ENCODE results near the gene WDFY3. TPM values are rescaled to one million over a fixed set of nuclear protein-coding genes. Genes with fewer than 3 reads are reported as not detected.

WDFY3 gene
- polyA plus RNA-seq, 1 donor (not counting 4 experiments of a cell fraction or from before 2014, with no cell fraction given), result 28.5 TPM

DNA sequence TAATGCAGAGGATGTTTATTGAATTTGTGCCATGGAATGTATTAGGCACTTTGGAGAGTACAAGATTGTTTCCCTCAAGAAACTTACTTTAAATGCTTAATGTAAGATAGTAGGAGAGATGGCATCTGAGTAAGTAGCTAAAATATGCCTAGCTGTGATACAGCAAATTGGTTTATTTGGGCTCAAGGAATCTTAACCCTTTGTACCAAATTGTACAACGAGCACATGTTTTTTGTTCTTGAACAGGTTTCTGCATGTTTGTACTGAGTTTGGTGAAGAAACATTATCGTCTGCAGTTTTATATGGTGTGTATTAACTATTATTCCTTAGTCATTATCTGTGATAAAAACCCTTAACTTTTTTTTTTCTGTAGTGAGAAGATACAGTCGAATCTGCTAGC lies 334.9 kb downstream of the WDFY3 start:
- Histone ChIP-seq H3K4me1 (ENCODE audit: control insufficient read depth, extremely low read depth, insufficient read depth, low read length) (peaks cover 31% of the 10 kb centered on the region), H2AFZ (ENCODE audit: control insufficient read depth, low read length) (no peak overlapping the region), H3K4me2 (ENCODE audit: control insufficient read depth, extremely low read depth, insufficient read depth, low read depth, low read length) (peak overlapping the region; percentile 87), H3K9me3 (ENCODE audit: control insufficient read depth, low read depth, low read length) (no peaks in the 10 kb centered on the region), H3K27ac (ENCODE audit: control insufficient read depth, insufficient read depth, low read length) (peak overlapping the region; percentile 86), H4K20me1 (ENCODE audit: control insufficient read depth, extremely low read depth, insufficient read depth, low read length) (no peaks in the 10 kb centered on the region), H3K27me3 (ENCODE audit: control insufficient read depth, extremely low read depth, insufficient read depth, low read length) (no peaks in the 10 kb centered on the region), H3K9me1 (ENCODE audit: control insufficient read depth, extremely low read depth, insufficient read depth, low read length) (no peaks in the 10 kb centered on the region), H3K4me3 (ENCODE audit: control insufficient read depth in 2 of 3, extremely low read depth in 1 of 3, insufficient read depth in 2 of 3, low read depth in 1 of 3, low read length in 3 of 3) (peak overlapping the region in 2 of 3 experiments; percentile 43 to 59), H3K36me3 (ENCODE audit: control insufficient read depth in 2 of 2, extremely low read depth in 1 of 2, insufficient read depth in 2 of 2, low read length in 2 of 2) (peaks cover 1 to 4% of the 10 kb centered on the region in 2 experiments), H3K79me2 (ENCODE audit: control insufficient read depth, insufficient read depth, low read length) (no peaks in the 10 kb centered on the region), H3K9ac (ENCODE audit: control insufficient read depth, extremely low read depth, insufficient read depth, low read length) (peak overlapping the region; percentile 62)
- dilution Hi-C loops (cut with MboI; ENCODE audit: extremely low pct_ligation_motif_present, low sequenced_read_pairs), result no loop called here
- TF ChIP-seq, protein P1, sequence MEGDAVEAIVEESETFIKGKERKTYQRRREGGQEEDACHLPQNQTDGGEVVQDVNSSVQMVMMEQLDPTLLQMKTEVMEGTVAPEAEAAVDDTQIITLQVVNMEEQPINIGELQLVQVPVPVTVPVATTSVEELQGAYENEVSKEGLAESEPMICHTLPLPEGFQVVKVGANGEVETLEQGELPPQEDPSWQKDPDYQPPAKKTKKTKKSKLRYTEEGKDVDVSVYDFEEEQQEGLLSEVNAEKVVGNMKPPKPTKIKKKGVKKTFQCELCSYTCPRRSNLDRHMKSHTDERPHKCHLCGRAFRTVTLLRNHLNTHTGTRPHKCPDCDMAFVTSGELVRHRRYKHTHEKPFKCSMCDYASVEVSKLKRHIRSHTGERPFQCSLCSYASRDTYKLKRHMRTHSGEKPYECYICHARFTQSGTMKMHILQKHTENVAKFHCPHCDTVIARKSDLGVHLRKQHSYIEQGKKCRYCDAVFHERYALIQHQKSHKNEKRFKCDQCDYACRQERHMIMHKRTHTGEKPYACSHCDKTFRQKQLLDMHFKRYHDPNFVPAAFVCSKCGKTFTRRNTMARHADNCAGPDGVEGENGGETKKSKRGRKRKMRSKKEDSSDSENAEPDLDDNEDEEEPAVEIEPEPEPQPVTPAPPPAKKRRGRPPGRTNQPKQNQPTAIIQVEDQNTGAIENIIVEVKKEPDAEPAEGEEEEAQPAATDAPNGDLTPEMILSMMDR (optimal IDR thresholded peaks at IDR 0.05 in 1 of 3, IDR thresholded peaks at IDR 0.05 in 1 of 3, conservative IDR thresholded peaks at IDR 0.05 in 1 of 3; ENCODE audit: extremely low read depth in 1 of 3, insufficient read depth in 2 of 3, low read length in 3 of 3), result no peak
- no peak for TF ChIP-seq EZH2 (IDR thresholded peaks at IDR 0.05; ENCODE audit: low read length)
- peak; percentile 83 for FAIRE-seq
- no peak for DNase-seq (ENCODE audit: low read depth, low spot score)

DNA sequence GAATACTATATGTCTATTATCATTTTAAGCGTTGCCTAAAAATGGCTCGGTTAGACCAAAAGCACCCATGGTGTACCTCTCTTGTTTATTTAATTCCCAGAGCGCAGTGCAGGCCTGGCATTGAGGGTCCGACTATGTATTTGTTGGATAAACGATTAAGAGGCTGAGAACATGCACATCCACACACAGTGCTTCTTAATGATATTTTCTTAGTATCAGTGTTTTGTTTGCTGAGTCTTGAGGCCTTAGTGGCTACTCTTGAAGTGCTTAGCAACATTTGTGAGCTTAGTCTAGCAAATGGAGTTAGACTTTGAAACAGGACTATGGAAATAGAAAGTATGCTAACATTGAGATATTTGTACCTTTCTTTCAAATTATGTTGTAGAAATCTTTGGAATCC lies 339.8 kb downstream of the WDFY3 start:
- TF ChIP-seq EZH2 (IDR thresholded peaks at IDR 0.05; ENCODE audit: low read length), result no peak
- TF ChIP-seq, protein P1 (optimal IDR thresholded peaks at IDR 0.05 in 1 of 3, IDR thresholded peaks at IDR 0.05 in 1 of 3, conservative IDR thresholded peaks at IDR 0.05 in 1 of 3; ENCODE audit: extremely low read depth in 1 of 3, insufficient read depth in 2 of 3, low read length in 3 of 3), result no peak
- no peaks in the 10 kb centered on the region for H3K27me3 ChIP-seq (ENCODE audit: control insufficient read depth, extremely low read depth, insufficient read depth, low read length)
- H3K36me3 ChIP-seq (ENCODE audit: control insufficient read depth in 2 of 2, extremely low read depth in 1 of 2, insufficient read depth in 2 of 2, low read length in 2 of 2), result peaks cover 0 to 2% of the 10 kb centered on the region in 2 experiments
- H3K9me3 ChIP-seq (ENCODE audit: control insufficient read depth, low read depth, low read length), result no peaks in the 10 kb centered on the region
- FAIRE-seq, result no peak
- no peak overlapping the region for H3K4me3 ChIP-seq (ENCODE audit: control insufficient read depth in 2 of 3, extremely low read depth in 1 of 3, insufficient read depth in 2 of 3, low read depth in 1 of 3, low read length in 3 of 3)
- H3K9me1 ChIP-seq (ENCODE audit: control insufficient read depth, extremely low read depth, insufficient read depth, low read length), result no peaks in the 10 kb centered on the region
- no peak overlapping the region for H3K9ac ChIP-seq (ENCODE audit: control insufficient read depth, extremely low read depth, insufficient read depth, low read length)
- no peak overlapping the region for H3K4me2 ChIP-seq (ENCODE audit: control insufficient read depth, extremely low read depth, insufficient read depth, low read depth, low read length)
- no peaks in the 10 kb centered on the region for H3K79me2 ChIP-seq (ENCODE audit: control insufficient read depth, insufficient read depth, low read length)
- no peak overlapping the region for H3K27ac ChIP-seq (ENCODE audit: control insufficient read depth, insufficient read depth, low read length)
- DNase-seq (ENCODE audit: low read depth, low spot score), result no peak
- no peak overlapping the region for H2AFZ ChIP-seq (ENCODE audit: control insufficient read depth, low read length)
- H3K4me1 ChIP-seq (ENCODE audit: control insufficient read depth, extremely low read depth, insufficient read depth, low read length), result peaks cover 11% of the 10 kb centered on the region
- H4K20me1 ChIP-seq (ENCODE audit: control insufficient read depth, extremely low read depth, insufficient read depth, low read length), result no peaks in the 10 kb centered on the region
- dilution Hi-C loops (cut with MboI; ENCODE audit: extremely low pct_ligation_motif_present, low sequenced_read_pairs), result no loop called here
